Loucy (cell line): ENCODE measurements around the gene FCHSD2.

Experiments used
- H2AFZ ChIP-seq: fragments of 200-600 bp; sonication (generic); 2 replicates; pipeline ENCODE4 v1.6.0; 2016; ENCODE audit warnings: antibody characterized with exemption, mild to moderate bottlenecking, low read length, moderate library complexity
- H3F3A ChIP-seq: fragments of 200-600 bp; 2 replicates; pipeline ENCODE4 v1.6.0; 2016; ENCODE audit warnings: antibody characterized with exemption, low read depth, mild to moderate bottlenecking
- H3K27me3 ChIP-seq: fragments of 200-600 bp; sonication (generic); 2 replicates; pipeline ENCODE4 v1.6.1; 2014; ENCODE audit warnings: low read length, mild to moderate bottlenecking; ENCODE audit not compliant: insufficient read depth, poor library complexity, severe bottlenecking
- H3K36me3 ChIP-seq: fragments of 200-600 bp; sonication (generic); 2 replicates; pipeline ENCODE4 v1.6.1; 2016; ENCODE audit warnings: low read length; ENCODE audit not compliant: insufficient read depth
- H3K4me1 ChIP-seq: fragments of 200-600 bp; sonication (generic); 2 replicates; pipeline ENCODE4 v1.5.1; 2014; ENCODE audit warnings: low read length, mild to moderate bottlenecking; ENCODE audit not compliant: insufficient read depth, poor library complexity, severe bottlenecking
- H3K4me2 ChIP-seq: fragments of 200-600 bp; sonication (generic); 2 replicates; pipeline ENCODE4 v1.6.0; 2014; ENCODE audit warnings: antibody characterized with exemption, low read length, low read depth, mild to moderate bottlenecking; ENCODE audit not compliant: poor library complexity, severe bottlenecking
- H3K4me3 ChIP-seq: fragments of 200-600 bp; sonication (generic); 2 replicates; pipeline ENCODE4 v1.5.1; 2014; ENCODE audit warnings: low read length, mild to moderate bottlenecking, mixed read lengths; ENCODE audit not compliant: poor library complexity, severe bottlenecking
- H3K79me2 ChIP-seq: fragments of 200-600 bp; sonication (generic); 2 replicates; pipeline ENCODE4 v1.6.1; 2014; ENCODE audit warnings: low read length; ENCODE audit not compliant: insufficient read depth
- H3K9ac ChIP-seq: fragments of 200-600 bp; sonication (generic); 2 replicates; pipeline ENCODE4 v1.6.0; 2014; ENCODE audit warnings: mild to moderate bottlenecking, low read depth, low read length, moderate library complexity; ENCODE audit not compliant: poor library complexity, severe bottlenecking
- H3K9me2 ChIP-seq: fragments of 200-600 bp; sonication (generic); replicated peaks from 2 replicates; pipeline ENCODE4 v1.6.1; 2016; ENCODE audit warnings: low read depth, low read length, mixed read lengths
- H3K9me3 ChIP-seq: fragments of 200-600 bp; sonication (generic); 2 replicates; pipeline ENCODE4 v1.6.1; 2014; ENCODE audit warnings: mild to moderate bottlenecking, antibody characterized with exemption, low read length, low read depth; ENCODE audit not compliant: insufficient read depth
- H4K20me1 ChIP-seq: fragments of 200-600 bp; sonication (generic); 2 replicates; pipeline ENCODE4 v1.6.0; 2014; ENCODE audit warnings: antibody characterized with exemption, low read length, mild to moderate bottlenecking; ENCODE audit not compliant: insufficient read depth, poor library complexity, severe bottlenecking
- CTCF ChIP-seq: fragments of 200-600 bp; sonication (generic); conservative IDR thresholded peaks from 2 replicates; pipeline ENCODE4 v1.5.1; 2014; ENCODE audit warnings: mild to moderate bottlenecking, antibody characterized with exemption, low read length
- EZH2phosphoT487 ChIP-seq: fragments of 200-600 bp; IDR thresholded peaks from 2 replicates; pipeline ENCODE4 v1.6.1; 2018; ENCODE audit warnings: antibody characterized with exemption, mild to moderate bottlenecking, moderate library complexity, borderline replicate concordance

The FCHSD2 gene

GRCh38 chr11:72850832-72851231 is 291.3 kb downstream of the FCHSD2 start:
- Histone ChIP-seq H3K4me3 (no peak overlapping the region), H4K20me1 (peaks cover 2% of the 10 kb centered on the region), H3K9me3 (no peaks in the 10 kb centered on the region), H3K27me3 (no peaks in the 10 kb centered on the region), H3K9ac (no peak overlapping the region), H3K4me1 (no peaks in the 10 kb centered on the region), H3K9me2 (no peaks in the 10 kb centered on the region), H3K79me2 (peaks cover 18% of the 10 kb centered on the region; the same call in 1 of the 2 replicates), H3K36me3 (peaks cover 70% of the 10 kb centered on the region), H3K4me2 (no peak overlapping the region), H3F3A (no peaks in the 10 kb centered on the region; the same call in 1 of the 2 replicates), H2AFZ (no peak overlapping the region)
- TF ChIP-seq CTCF (no peak), EZH2phosphoT487 (no peak)

DNA sequence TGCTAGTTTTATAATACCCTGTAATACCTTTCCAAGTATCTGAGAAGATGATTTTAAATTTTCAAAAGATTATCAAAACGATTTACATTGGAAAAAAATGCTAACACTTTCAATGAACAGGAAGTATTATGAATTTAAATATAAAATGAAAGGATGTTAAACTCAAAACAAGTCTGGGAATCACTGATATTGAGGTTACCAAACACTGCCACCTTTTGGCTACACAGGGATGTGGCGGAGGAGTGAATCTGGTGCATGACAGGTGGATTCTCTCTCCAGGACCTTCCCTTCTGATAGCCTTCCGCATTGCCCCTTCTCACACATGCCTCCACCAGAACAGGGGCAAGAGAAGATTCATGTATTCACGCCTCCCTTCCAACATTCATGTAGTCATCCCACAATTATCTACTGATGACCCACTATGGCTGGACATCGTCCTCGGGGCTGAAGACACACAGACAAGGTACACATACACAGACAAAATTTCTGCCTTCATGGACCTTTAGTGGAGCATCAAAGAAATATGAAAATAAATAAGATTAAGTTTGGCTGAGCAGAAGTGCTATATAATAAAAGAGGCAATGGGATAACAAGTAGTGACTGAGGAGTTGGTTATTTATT is 293.2 kb downstream of the FCHSD2 start:
- Histone ChIP-seq H2AFZ (no peak overlapping the region), H3K36me3 (peaks cover 72% of the 10 kb centered on the region), H3K27me3 (no peaks in the 10 kb centered on the region), H4K20me1 (peaks cover 2% of the 10 kb centered on the region), H3K79me2 (peaks cover 13% of the 10 kb centered on the region; the same call in 1 of the 2 replicates), H3K9me2 (no peaks in the 10 kb centered on the region), H3F3A (no peaks in the 10 kb centered on the region; the same call in 1 of the 2 replicates), H3K9ac (no peak overlapping the region), H3K4me1 (no peaks in the 10 kb centered on the region), H3K4me2 (no peak overlapping the region), H3K9me3 (no peaks in the 10 kb centered on the region), H3K4me3 (no peak overlapping the region)
- TF ChIP-seq EZH2phosphoT487 (no peak), CTCF (peak; percentile 76)

- Histone ChIP-seq H3K27me3 (no peaks in the 10 kb centered on the region), H3K4me2 (no peak overlapping the region), H3K9me2 (no peaks in the 10 kb centered on the region), H3F3A (no peaks in the 10 kb centered on the region), H3K79me2 (no peaks in the 10 kb centered on the region), H3K9ac (no peak overlapping the region), H3K4me1 (no peaks in the 10 kb centered on the region), H4K20me1 (no peaks in the 10 kb centered on the region), H3K36me3 (peaks cover 94% of the 10 kb centered on the region), H3K9me3 (no peaks in the 10 kb centered on the region), H2AFZ (no peak overlapping the region), H3K4me3 (no peak overlapping the region)
- TF ChIP-seq CTCF = no peak
- no peak for TF ChIP-seq EZH2phosphoT487
These were observed 297.8 kb downstream of the FCHSD2 start for GRCh38 chr11:72844356-72844755.
